ENCODE results near the gene TMEM132A. TPM values are rescaled to one million over a fixed set of nuclear protein-coding genes. Genes with fewer than 3 reads are reported as not detected.

Gene TMEM132A
- total RNA-seq, 1 experiment from 2014 or later, result 154 TPM

GRCh38 chr11:60938500-60938899, 14.2 kb downstream of the TMEM132A start:
- ChIA-PET POLR2A (no interaction called here), CTCF (interaction anchor here (0.6 to 0.7 kb wide), 2 partner anchors 22 to 220 kb away, joined by 6 to 11 read pairs; no protein-coding TSS in a partner anchor)
- Histone ChIP-seq H3K4me1 (ENCODE audit: control insufficient read depth, insufficient read depth, low read length) (no peaks in the 10 kb centered on the region), H3K4me3 (ENCODE audit: low read depth in 2 of 2, low read length in 2 of 2) (no peak overlapping the region), H3K27me3 (ENCODE audit: control insufficient read depth, insufficient read depth, low read length) (no peaks in the 10 kb centered on the region), H3K36me3 (ENCODE audit: control insufficient read depth, insufficient read depth, low read length) (no peaks in the 10 kb centered on the region), H3K9me3 (ENCODE audit: control insufficient read depth, insufficient read depth, low read depth, low read length) (no peaks in the 10 kb centered on the region), H3K27ac (ENCODE audit: low read length) (no peak overlapping the region)
- no peak for ATAC-seq
- TF ChIP-seq TCF7L2 (IDR thresholded peaks at IDR 0.05; ENCODE audit: low read depth, low read length) (no peak), REST (IDR thresholded peaks at IDR 0.05; ENCODE audit: insufficient read depth in 1 of 2, low read depth in 2 of 2, low read length in 1 of 2) (no peak)
- intact Hi-C loops (cut with micrococcal nuclease; ENCODE audit: unreplicated experiment) (no loop called here), in situ Hi-C loops (cut with HindIII; ENCODE audit: low pct_unique_long_range_greater_than_20kb, low sequenced_read_pairs) (no loop called here)
- no peak for DNase-seq (ENCODE audit: low read depth, low spot score)
- BruUV-seq (replicated peaks), result no TSS peak

- DNase-seq (ENCODE audit: low read depth, low spot score) (no peak), ATAC-seq (no peak)
- Histone ChIP-seq H3K9me3 (ENCODE audit: control insufficient read depth, insufficient read depth, low read depth, low read length) (no peaks in the 10 kb centered on the region), H3K36me3 (ENCODE audit: control insufficient read depth, insufficient read depth, low read length) (no peaks in the 10 kb centered on the region), H3K27me3 (ENCODE audit: control insufficient read depth, insufficient read depth, low read length) (no peaks in the 10 kb centered on the region), H3K4me1 (ENCODE audit: control insufficient read depth, insufficient read depth, low read length) (no peaks in the 10 kb centered on the region), H3K4me3 (ENCODE audit: low read depth in 2 of 2, low read length in 2 of 2) (no peak overlapping the region), H3K27ac (ENCODE audit: low read length) (no peak overlapping the region)
- BruUV-seq (replicated peaks), result no TSS peak
- ChIA-PET POLR2A (no interaction called here), CTCF (no interaction called here)
- intact Hi-C loops (cut with micrococcal nuclease; ENCODE audit: unreplicated experiment), result no loop called here
- TF ChIP-seq TCF7L2 (IDR thresholded peaks at IDR 0.05; ENCODE audit: low read depth, low read length), result no peak
- TF ChIP-seq REST (IDR thresholded peaks at IDR 0.05; ENCODE audit: insufficient read depth in 1 of 2, low read depth in 2 of 2, low read length in 1 of 2), result no peak
- TF ChIP-seq SIN3A (IDR thresholded peaks at IDR 0.05; ENCODE audit: borderline replicate concordance, insufficient read depth, low read depth, low read length), result no peak
- no peak for TF ChIP-seq POLR2AphosphoS5 (IDR thresholded peaks at IDR 0.05; ENCODE audit: low read depth, low read length)
- TF ChIP-seq CTCF (IDR thresholded peaks at IDR 0.05), result no peak
- in situ Hi-C loops (cut with HindIII; ENCODE audit: low pct_unique_long_range_greater_than_20kb, low sequenced_read_pairs), result no loop called here
Measured at GRCh38 chr11:60939301-60939700, 15.0 kb downstream of the TMEM132A start.

All from Panc1 (cell line).